ENCODE measurements around the gene ASB2.

GRCh38 chr14:93974299-93974698 is 2.1 kb downstream of the ASB2 start:
- TF ChIP-seq, protein P1, sequence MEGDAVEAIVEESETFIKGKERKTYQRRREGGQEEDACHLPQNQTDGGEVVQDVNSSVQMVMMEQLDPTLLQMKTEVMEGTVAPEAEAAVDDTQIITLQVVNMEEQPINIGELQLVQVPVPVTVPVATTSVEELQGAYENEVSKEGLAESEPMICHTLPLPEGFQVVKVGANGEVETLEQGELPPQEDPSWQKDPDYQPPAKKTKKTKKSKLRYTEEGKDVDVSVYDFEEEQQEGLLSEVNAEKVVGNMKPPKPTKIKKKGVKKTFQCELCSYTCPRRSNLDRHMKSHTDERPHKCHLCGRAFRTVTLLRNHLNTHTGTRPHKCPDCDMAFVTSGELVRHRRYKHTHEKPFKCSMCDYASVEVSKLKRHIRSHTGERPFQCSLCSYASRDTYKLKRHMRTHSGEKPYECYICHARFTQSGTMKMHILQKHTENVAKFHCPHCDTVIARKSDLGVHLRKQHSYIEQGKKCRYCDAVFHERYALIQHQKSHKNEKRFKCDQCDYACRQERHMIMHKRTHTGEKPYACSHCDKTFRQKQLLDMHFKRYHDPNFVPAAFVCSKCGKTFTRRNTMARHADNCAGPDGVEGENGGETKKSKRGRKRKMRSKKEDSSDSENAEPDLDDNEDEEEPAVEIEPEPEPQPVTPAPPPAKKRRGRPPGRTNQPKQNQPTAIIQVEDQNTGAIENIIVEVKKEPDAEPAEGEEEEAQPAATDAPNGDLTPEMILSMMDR (optimal IDR thresholded peaks at IDR 0.05 in 1 of 3, IDR thresholded peaks at IDR 0.05 in 1 of 3, conservative IDR thresholded peaks at IDR 0.05 in 1 of 3; ENCODE audit: extremely low read depth in 1 of 3, insufficient read depth in 2 of 3, low read length in 3 of 3): no peak
- TF ChIP-seq EZH2 (IDR thresholded peaks at IDR 0.05; ENCODE audit: low read length): no peak

Measured in keratinocyte (primary cell).